ENCODE results near the gene CKB. TPM values are rescaled to one million over a fixed set of nuclear protein-coding genes. Genes with fewer than 3 reads are reported as not detected.

CKB gene
- total RNA-seq, 2 donors from 2014 or later, result 602 to 920 TPM

DNA sequence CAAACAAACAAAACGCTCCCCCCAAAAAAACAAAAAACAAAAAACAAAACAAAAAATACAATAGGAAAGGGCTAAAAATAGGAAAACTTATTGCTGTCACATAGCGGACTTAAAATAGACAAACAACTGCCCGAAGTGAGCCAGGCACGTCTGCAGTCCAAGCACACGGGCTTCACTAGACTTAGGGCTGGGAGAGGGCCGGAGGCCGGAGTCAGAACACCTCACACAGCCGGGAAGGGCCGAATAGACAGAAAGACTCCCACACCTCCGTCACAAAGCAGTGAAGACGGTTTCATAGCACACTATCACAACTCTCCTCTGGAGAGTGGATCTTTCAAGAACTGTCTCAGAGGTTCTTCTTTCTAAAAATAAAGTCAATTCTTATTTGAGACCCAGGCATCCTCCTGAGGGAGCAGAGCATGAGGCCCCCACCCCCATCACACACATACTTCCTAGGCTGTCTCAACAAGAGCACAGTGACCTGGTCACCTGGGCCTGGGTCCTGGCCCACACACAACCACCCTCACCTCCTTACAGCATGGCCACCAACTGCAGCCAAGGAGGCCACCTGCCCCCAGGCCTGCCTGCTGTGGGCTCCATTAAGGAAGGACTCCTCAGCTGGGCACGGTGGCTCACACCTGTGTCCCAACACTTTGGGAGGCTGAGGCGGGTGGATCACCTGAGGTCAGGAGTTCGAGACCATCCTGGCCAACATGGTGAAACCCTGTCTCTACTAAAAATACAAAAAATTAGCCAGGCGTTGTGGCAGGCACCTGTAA, 33.1 kb upstream of the CKB start:
- Histone ChIP-seq H3K9ac (ENCODE audit: extremely low read depth, low read length, poor library complexity, severe bottlenecking) (no peak overlapping the region), H3K4me1 (ENCODE audit: control insufficient read depth, insufficient read depth, low read length) (no peaks in the 10 kb centered on the region), H3K27ac (ENCODE audit: low read depth, low read length) (no peak overlapping the region), H3K9me3 (ENCODE audit: control insufficient read depth, low read length) (no peaks in the 10 kb centered on the region), H3K27me3 (ENCODE audit: control insufficient read depth, insufficient read depth, low read length, poor library complexity, severe bottlenecking) (no peaks in the 10 kb centered on the region), H3K36me3 (ENCODE audit: control insufficient read depth, insufficient read depth, low read length) (peaks cover 29% of the 10 kb centered on the region), H3K4me3 (ENCODE audit: low read length) (no peak overlapping the region)
- Mint-ChIP-seq H3K27me3 (ENCODE audit: insufficient read depth) (no peaks in the 10 kb centered on the region), H3K9me3 (no peaks in the 10 kb centered on the region), H3K4me1 (peaks cover 2% of the 10 kb centered on the region), H3K4me3 (no peak overlapping the region), H3K36me3 (ENCODE audit: low read depth) (peaks cover 25% of the 10 kb centered on the region), H3K27ac (peak overlapping the region; percentile 63)
- no peak for DNase-seq
- WGBS, 2 experiments (ENCODE audit: insufficient coverage in 1 of 2, insufficient read length in 1 of 2), result 94 to 98% methylated on average over 7 to 15 of the region's 15 CpGs
- TF ChIP-seq, protein P1, sequence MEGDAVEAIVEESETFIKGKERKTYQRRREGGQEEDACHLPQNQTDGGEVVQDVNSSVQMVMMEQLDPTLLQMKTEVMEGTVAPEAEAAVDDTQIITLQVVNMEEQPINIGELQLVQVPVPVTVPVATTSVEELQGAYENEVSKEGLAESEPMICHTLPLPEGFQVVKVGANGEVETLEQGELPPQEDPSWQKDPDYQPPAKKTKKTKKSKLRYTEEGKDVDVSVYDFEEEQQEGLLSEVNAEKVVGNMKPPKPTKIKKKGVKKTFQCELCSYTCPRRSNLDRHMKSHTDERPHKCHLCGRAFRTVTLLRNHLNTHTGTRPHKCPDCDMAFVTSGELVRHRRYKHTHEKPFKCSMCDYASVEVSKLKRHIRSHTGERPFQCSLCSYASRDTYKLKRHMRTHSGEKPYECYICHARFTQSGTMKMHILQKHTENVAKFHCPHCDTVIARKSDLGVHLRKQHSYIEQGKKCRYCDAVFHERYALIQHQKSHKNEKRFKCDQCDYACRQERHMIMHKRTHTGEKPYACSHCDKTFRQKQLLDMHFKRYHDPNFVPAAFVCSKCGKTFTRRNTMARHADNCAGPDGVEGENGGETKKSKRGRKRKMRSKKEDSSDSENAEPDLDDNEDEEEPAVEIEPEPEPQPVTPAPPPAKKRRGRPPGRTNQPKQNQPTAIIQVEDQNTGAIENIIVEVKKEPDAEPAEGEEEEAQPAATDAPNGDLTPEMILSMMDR (conservative IDR thresholded peaks at IDR 0.05), result no peak

DNA sequence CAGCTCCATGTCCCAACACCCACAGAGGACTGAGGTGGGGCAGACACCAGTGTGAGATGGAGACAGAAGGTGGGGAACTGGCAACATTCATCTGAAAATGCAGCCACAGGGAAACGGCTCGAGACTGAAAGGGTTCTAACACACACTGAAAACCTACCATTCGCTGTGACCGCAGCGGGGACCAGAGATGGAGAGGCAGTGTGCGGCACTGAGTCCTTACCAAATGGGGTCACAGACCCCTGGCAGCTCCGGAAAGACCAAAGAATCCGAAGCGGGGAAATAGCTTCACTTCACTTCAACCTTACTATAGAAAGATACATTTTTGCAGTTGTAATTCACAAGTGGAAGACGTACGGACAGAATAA, 30.2 kb upstream of the CKB start:
- Histone ChIP-seq H3K9ac (ENCODE audit: extremely low read depth, low read length, poor library complexity, severe bottlenecking) (no peak overlapping the region), H3K4me3 (ENCODE audit: low read length) (no peak overlapping the region), H3K27ac (ENCODE audit: low read depth, low read length) (no peak overlapping the region), H3K27me3 (ENCODE audit: control insufficient read depth, insufficient read depth, low read length, poor library complexity, severe bottlenecking) (no peaks in the 10 kb centered on the region), H3K9me3 (ENCODE audit: control insufficient read depth, low read length) (no peaks in the 10 kb centered on the region), H3K36me3 (ENCODE audit: control insufficient read depth, insufficient read depth, low read length) (peaks cover under 1% of the 10 kb centered on the region), H3K4me1 (ENCODE audit: control insufficient read depth, insufficient read depth, low read length) (no peaks in the 10 kb centered on the region)
- peaks cover 7% of the 10 kb centered on the region for H3K36me3 Mint-ChIP-seq (ENCODE audit: low read depth)
- 95 to 97% methylated on average over 11 of the region's 11 CpGs for WGBS, 2 experiments (ENCODE audit: insufficient coverage in 1 of 2, insufficient read length in 1 of 2)
- H3K27ac Mint-ChIP-seq, result no peak overlapping the region
- TF ChIP-seq, protein P1 (conservative IDR thresholded peaks at IDR 0.05), result no peak
- H3K4me1 Mint-ChIP-seq, result peaks cover 2% of the 10 kb centered on the region
- no peaks in the 10 kb centered on the region for H3K27me3 Mint-ChIP-seq (ENCODE audit: insufficient read depth)
- no peaks in the 10 kb centered on the region for H3K9me3 Mint-ChIP-seq
- DNase-seq, result no peak
- H3K4me3 Mint-ChIP-seq, result no peak overlapping the region

DNA sequence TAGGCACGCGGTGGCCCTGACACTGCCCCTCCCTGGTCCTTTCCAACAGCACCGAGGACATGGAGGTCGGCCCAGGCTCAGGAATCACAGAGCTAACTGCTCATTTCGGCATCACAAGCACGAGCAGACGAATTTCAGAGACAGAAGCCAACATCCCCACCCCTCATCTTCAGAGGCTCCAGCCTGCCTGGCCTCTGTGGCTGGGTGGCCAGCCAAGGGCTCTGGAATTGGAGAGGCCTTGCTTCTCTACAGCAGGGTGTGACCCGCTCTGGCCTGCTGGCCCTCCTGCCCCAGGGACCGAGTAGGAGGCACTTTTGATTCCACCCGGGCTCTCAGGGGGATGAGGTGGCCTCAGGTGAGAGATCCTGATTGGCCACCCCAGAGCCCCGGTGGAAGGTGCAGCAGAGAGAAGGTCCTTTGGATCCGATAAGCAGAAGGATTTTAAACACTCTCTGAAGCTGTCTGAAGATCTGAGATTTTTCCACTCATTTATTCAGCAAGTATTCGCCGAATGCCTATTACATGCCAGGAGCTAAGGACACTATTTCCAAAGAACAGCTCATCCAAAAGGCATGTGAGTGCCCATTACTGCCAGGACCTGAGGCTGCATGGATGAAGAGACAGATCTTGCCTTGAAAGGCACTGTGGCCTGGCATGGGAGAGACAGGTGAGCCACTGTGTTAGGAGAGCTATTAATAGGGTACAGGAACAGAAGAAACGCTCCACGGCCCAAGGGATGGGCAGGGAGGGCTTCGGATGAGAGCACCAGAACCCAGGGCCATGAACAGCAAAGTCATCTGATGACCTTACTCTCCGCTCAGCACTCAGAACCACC, 29.6 kb upstream of the CKB start:
- Histone ChIP-seq H3K4me1 (ENCODE audit: control insufficient read depth, insufficient read depth, low read length) (no peaks in the 10 kb centered on the region), H3K9ac (ENCODE audit: extremely low read depth, low read length, poor library complexity, severe bottlenecking) (no peak overlapping the region), H3K36me3 (ENCODE audit: control insufficient read depth, insufficient read depth, low read length) (no peaks in the 10 kb centered on the region), H3K9me3 (ENCODE audit: control insufficient read depth, low read length) (no peaks in the 10 kb centered on the region), H3K27me3 (ENCODE audit: control insufficient read depth, insufficient read depth, low read length, poor library complexity, severe bottlenecking) (no peaks in the 10 kb centered on the region), H3K27ac (ENCODE audit: low read depth, low read length) (no peak overlapping the region), H3K4me3 (ENCODE audit: low read length) (no peak overlapping the region)
- Mint-ChIP-seq H3K27ac (peak overlapping the region; percentile 55), H3K4me3 (no peak overlapping the region), H3K27me3 (ENCODE audit: insufficient read depth) (no peaks in the 10 kb centered on the region), H3K9me3 (no peaks in the 10 kb centered on the region), H3K4me1 (peaks cover 2% of the 10 kb centered on the region), H3K36me3 (ENCODE audit: low read depth) (peaks cover 3% of the 10 kb centered on the region)
- WGBS, 2 experiments (ENCODE audit: insufficient coverage in 1 of 2, insufficient read length in 1 of 2), result 93 to 94% methylated on average over 6 to 18 of the region's 18 CpGs
- TF ChIP-seq, protein P1 (conservative IDR thresholded peaks at IDR 0.05), result no peak
- DNase-seq, result no peak

Measured in endodermal cell (in vitro differentiated cells).